Astrocyte (in vitro differentiated cells and primary cell): ENCODE data around the gene MKS1. TPM values are rescaled to one million over a fixed set of nuclear protein-coding genes. Genes with fewer than 3 reads are reported as not detected.

Experiments used
- DNase-seq: peaks from one replicate; pipeline ENCODE4 v3.0.0-alpha.2; 2010; ENCODE audit warnings: low read depth
- FAIRE-seq: peaks from 2 replicates; lab custom pipeline; 2011; peaks lifted over from hg19 to GRCh38; lab: Jason Lieb, UNC
- H2AFZ ChIP-seq: 2 replicates; pipeline ENCODE4 v1.6.0; 2012; ENCODE audit warnings: low read depth, low read length, inconsistent platforms
- H3K27ac ChIP-seq: 2 replicates; pipeline ENCODE4 v1.5.1; 2011; ENCODE audit warnings: low read depth, low read length, inconsistent platforms
- H3K27me3 ChIP-seq: 2 replicates; pipeline ENCODE4 v1.6.0; 2011; ENCODE audit warnings: low read length, inconsistent platforms; ENCODE audit not compliant: insufficient read depth
- H3K36me3 ChIP-seq: 2 replicates; pipeline ENCODE4 v1.5.1; 2011; ENCODE audit warnings: low read length, inconsistent platforms; ENCODE audit not compliant: insufficient read depth
- H3K4me1 ChIP-seq: 2 replicates; pipeline ENCODE4 v1.5.1; 2011; ENCODE audit warnings: low read length, inconsistent platforms; ENCODE audit not compliant: insufficient read depth
- H3K4me2 ChIP-seq: 2 replicates; pipeline ENCODE4 v1.6.0; 2012; ENCODE audit warnings: low read length, inconsistent platforms
- H3K4me3 ChIP-seq: 2 replicates; pipeline ENCODE4 v1.5.1; 2011; ENCODE audit warnings: low read depth, mild to moderate bottlenecking, low read length, inconsistent platforms; ENCODE audit not compliant: insufficient read depth
- H3K79me2 ChIP-seq: 2 replicates; pipeline ENCODE4 v1.6.0; 2012; ENCODE audit warnings: mild to moderate bottlenecking, low read length, inconsistent platforms; ENCODE audit not compliant: insufficient read depth
- H3K9ac ChIP-seq: 2 replicates; pipeline ENCODE4 v1.6.0; 2012; ENCODE audit warnings: mild to moderate bottlenecking, low read length, inconsistent platforms
- H3K9me3 ChIP-seq: 2 replicates; pipeline ENCODE4 v1.5.1; 2012; ENCODE audit warnings: low read depth, mild to moderate bottlenecking, low read length, inconsistent platforms; ENCODE audit not compliant: insufficient read depth
- H4K20me1 ChIP-seq: 2 replicates; pipeline ENCODE4 v1.6.0; 2012; ENCODE audit warnings: low read length, inconsistent platforms; ENCODE audit not compliant: insufficient read depth
- H3K27ac Mint-ChIP-seq: one replicate; pipeline ENCODE4 v1.8.0; 2021; ENCODE audit warnings: mild to moderate bottlenecking, mixed read lengths; ENCODE audit not compliant: unreplicated experiment
- H3K27me3 Mint-ChIP-seq: one replicate; pipeline ENCODE4 v1.8.0; 2021; ENCODE audit warnings: low read depth, mixed read lengths; ENCODE audit not compliant: unreplicated experiment
- H3K36me3 Mint-ChIP-seq: one replicate; pipeline ENCODE4 v1.8.0; 2021; ENCODE audit warnings: low read depth, mixed read lengths; ENCODE audit not compliant: unreplicated experiment
- H3K4me1 Mint-ChIP-seq: one replicate; pipeline ENCODE4 v1.8.0; 2021; ENCODE audit warnings: low read depth, mixed read lengths; ENCODE audit not compliant: unreplicated experiment
- H3K4me3 Mint-ChIP-seq: one replicate; pipeline ENCODE4 v1.8.0; 2021; ENCODE audit warnings: mild to moderate bottlenecking, moderate library complexity, mixed read lengths; ENCODE audit not compliant: unreplicated experiment
- H3K9me3 Mint-ChIP-seq: one replicate; pipeline ENCODE4 v1.8.0; 2021; ENCODE audit warnings: mild to moderate bottlenecking, mixed read lengths; ENCODE audit not compliant: unreplicated experiment
- EZH2 ChIP-seq: IDR thresholded peaks from 2 replicates; pipeline ENCODE4 v1.6.1; 2012; ENCODE audit warnings: mild to moderate bottlenecking, low read length, inconsistent platforms; ENCODE audit not compliant: insufficient read depth
- total RNA-seq: library from RNA; stranded (reverse); gene quantifications from 2 replicates; pipeline ENCODE4 v1.2.1, GENCODE V29; 2021
- TF ChIP-seq, protein P1 (sequence below): IDR thresholded peaks from 2 replicates; pipeline ENCODE4 v1.5.1; 2011; ENCODE audit warnings: low read depth, mild to moderate bottlenecking, inconsistent platforms, low read length, moderate library complexity; ENCODE audit not compliant: insufficient read depth

MKS1 gene
- total RNA-seq, 1 donor from 2014 or later, result 12.0 TPM

DNA sequence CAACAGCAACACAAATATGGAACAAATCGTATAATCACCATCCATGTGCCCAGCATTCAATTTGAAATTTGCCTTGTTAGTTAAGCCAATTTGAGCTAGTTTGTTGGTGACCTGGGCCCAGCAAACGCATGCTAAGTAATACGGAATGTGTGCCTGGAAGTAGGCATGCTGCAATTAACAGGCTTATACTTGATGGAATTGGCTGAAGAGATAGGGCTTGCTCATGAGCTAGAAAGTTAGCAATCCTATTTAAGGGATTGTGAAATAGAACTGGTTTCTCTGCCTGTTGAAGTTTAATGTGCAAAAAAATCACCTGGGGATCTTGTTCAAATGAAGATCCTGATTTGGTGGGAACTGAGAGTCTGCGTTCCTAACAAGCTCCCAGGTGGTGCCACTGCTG lies 10.8 kb upstream of the MKS1 start:
- Histone ChIP-seq H3K9me3 (no peaks in the 10 kb centered on the region), H3K27ac (no peak overlapping the region), H3K4me3 (no peak overlapping the region), H4K20me1 (no peaks in the 10 kb centered on the region), H3K36me3 (no peaks in the 10 kb centered on the region), H3K79me2 (no peaks in the 10 kb centered on the region), H3K4me1 (peaks cover 11% of the 10 kb centered on the region), H3K27me3 (no peaks in the 10 kb centered on the region), H3K4me2 (no peak overlapping the region), H2AFZ (no peak overlapping the region), H3K9ac (no peak overlapping the region)
- FAIRE-seq, result no peak
- Mint-ChIP-seq H3K36me3 (no peaks in the 10 kb centered on the region), H3K9me3 (no peaks in the 10 kb centered on the region), H3K27ac (no peak overlapping the region), H3K27me3 (no peaks in the 10 kb centered on the region), H3K4me3 (no peak overlapping the region), H3K4me1 (peaks cover 20% of the 10 kb centered on the region)
- DNase-seq, result no peak
- TF ChIP-seq, protein P1, sequence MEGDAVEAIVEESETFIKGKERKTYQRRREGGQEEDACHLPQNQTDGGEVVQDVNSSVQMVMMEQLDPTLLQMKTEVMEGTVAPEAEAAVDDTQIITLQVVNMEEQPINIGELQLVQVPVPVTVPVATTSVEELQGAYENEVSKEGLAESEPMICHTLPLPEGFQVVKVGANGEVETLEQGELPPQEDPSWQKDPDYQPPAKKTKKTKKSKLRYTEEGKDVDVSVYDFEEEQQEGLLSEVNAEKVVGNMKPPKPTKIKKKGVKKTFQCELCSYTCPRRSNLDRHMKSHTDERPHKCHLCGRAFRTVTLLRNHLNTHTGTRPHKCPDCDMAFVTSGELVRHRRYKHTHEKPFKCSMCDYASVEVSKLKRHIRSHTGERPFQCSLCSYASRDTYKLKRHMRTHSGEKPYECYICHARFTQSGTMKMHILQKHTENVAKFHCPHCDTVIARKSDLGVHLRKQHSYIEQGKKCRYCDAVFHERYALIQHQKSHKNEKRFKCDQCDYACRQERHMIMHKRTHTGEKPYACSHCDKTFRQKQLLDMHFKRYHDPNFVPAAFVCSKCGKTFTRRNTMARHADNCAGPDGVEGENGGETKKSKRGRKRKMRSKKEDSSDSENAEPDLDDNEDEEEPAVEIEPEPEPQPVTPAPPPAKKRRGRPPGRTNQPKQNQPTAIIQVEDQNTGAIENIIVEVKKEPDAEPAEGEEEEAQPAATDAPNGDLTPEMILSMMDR, result no peak
- no peak for TF ChIP-seq EZH2

DNA sequence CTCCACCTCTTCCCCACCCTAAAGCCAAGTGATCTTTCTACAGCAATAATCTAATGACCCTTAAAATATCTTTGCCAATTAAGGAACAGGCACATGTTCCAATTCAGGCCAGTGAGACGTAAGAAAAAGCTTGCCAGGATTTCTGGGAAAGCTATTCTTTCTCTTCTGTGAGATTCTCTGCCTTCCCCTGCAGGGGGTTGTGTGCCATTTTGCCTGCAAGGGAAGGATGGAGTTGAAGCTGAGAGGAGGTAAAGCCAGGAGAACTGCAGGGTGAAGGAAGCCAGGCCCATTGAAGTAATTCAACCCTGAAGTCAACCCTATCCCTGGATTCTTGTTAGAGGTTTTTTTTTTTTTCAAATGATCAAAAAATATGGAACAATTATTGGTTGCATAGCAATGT lies 10.3 kb upstream of the MKS1 start:
- Histone ChIP-seq H3K4me3 (no peak overlapping the region), H3K27ac (no peak overlapping the region), H3K79me2 (no peaks in the 10 kb centered on the region), H3K9ac (no peak overlapping the region), H3K9me3 (no peaks in the 10 kb centered on the region), H3K36me3 (no peaks in the 10 kb centered on the region), H4K20me1 (no peaks in the 10 kb centered on the region), H3K27me3 (no peaks in the 10 kb centered on the region), H3K4me1 (peaks cover 14% of the 10 kb centered on the region), H2AFZ (no peak overlapping the region), H3K4me2 (no peak overlapping the region)
- FAIRE-seq (no peak), DNase-seq (no peak)
- TF ChIP-seq EZH2, result no peak
- TF ChIP-seq, protein P1, result no peak
- Mint-ChIP-seq H3K4me3 (no peak overlapping the region), H3K4me1 (peaks cover 23% of the 10 kb centered on the region), H3K36me3 (no peaks in the 10 kb centered on the region), H3K27ac (no peak overlapping the region), H3K9me3 (no peaks in the 10 kb centered on the region), H3K27me3 (no peaks in the 10 kb centered on the region)

DNA sequence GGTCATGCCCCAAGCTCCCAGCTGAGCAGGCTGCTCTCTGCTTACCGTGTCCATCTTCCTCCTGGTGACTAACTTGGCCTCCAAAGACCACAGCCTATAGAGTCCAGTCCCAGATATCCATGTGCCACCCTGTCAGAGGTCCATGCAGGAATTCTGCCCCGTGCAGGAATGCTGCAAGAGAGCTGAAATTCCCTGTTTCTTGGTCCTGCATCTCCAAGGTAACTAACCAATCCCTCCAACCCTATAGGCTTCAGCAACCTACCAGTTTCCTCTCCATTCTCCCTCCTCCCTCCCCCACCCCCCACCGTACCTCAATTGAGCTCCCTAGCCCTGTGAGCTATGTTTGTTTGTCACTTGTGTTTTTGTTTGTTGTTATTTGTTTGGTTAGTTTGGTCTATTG lies 9.6 kb upstream of the MKS1 start:
- DNase-seq, result no peak
- H3K27me3 Mint-ChIP-seq, result no peaks in the 10 kb centered on the region
- Histone ChIP-seq H3K9me3 (no peaks in the 10 kb centered on the region), H3K4me1 (peaks cover 19% of the 10 kb centered on the region), H2AFZ (no peak overlapping the region), H3K27me3 (no peaks in the 10 kb centered on the region), H3K36me3 (no peaks in the 10 kb centered on the region), H3K4me2 (no peak overlapping the region), H4K20me1 (no peaks in the 10 kb centered on the region), H3K79me2 (no peaks in the 10 kb centered on the region), H3K27ac (no peak overlapping the region), H3K9ac (no peak overlapping the region), H3K4me3 (no peak overlapping the region)
- H3K36me3 Mint-ChIP-seq, result no peaks in the 10 kb centered on the region
- no peak for FAIRE-seq
- TF ChIP-seq EZH2, result no peak
- TF ChIP-seq, protein P1, result no peak
- H3K4me3 Mint-ChIP-seq, result no peak overlapping the region
- H3K9me3 Mint-ChIP-seq, result no peaks in the 10 kb centered on the region
- peaks cover 27% of the 10 kb centered on the region for H3K4me1 Mint-ChIP-seq
- no peak overlapping the region for H3K27ac Mint-ChIP-seq
